PFSK-1 (cell line): ENCODE measurements around the gene HPCAL1.

Experiments
- FOXP2 ChIP-seq: optimal IDR thresholded peaks from 2 replicates; pipeline ENCODE3; 2011; ENCODE audit warnings: borderline replicate concordance, control low read depth, inconsistent platforms; ENCODE audit not compliant: insufficient read depth; ENCODE audit errors: extremely low read length, extremely low read depth
- POLR2AphosphoS5 ChIP-seq: IDR thresholded peaks from 2 replicates; pipeline ENCODE4 v1.6.1; 2012; ENCODE audit warnings: low read depth, mild to moderate bottlenecking, control low read depth, low read length, moderate library complexity
- SIN3A ChIP-seq: IDR thresholded peaks from 2 replicates; pipeline ENCODE4 v1.6.1; 2012; ENCODE audit warnings: mild to moderate bottlenecking, low read length, moderate library complexity, borderline replicate concordance; ENCODE audit not compliant: insufficient read depth
- TAF1 ChIP-seq: IDR thresholded peaks from 2 replicates; pipeline ENCODE4 v1.6.1; 2012; ENCODE audit warnings: low read length, control low read depth, borderline replicate concordance; ENCODE audit not compliant: insufficient read depth
- TF ChIP-seq, protein P1 (sequence below), 2 experiments: IDR thresholded peaks; 2 replicates each; pipeline versions ENCODE4 v1.6.1 to v1.8.0; 2011 to 2012; ENCODE audit warnings: low read depth in 2 of 2, low read length in 2 of 2, control low read depth in 1 of 2, inconsistent platforms in 1 of 2, mild to moderate bottlenecking in 1 of 2, moderate library complexity in 1 of 2; ENCODE audit not compliant: insufficient read depth in 1 of 2

Gene HPCAL1

DNA sequence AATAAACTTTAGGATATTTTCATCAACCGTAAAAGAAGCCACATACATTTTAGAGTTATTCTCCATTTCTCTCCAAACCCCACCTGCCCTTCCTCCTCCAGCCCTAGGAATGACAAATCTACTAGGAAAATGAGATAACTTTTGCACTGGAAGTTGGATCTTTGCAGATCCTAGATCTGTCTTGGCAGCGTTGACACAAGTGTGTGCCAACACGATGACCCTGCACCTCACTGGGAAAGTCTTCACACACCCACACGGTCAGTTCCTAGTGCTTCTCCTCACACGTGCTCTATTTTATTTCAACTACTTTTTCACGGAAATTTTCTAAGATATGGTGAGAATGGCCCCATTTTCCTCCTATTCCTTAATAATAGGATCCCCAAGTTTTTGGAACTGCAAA is 14.1 kb upstream of the HPCAL1 start:
- TF ChIP-seq POLR2AphosphoS5 (no peak), FOXP2 (no peak), SIN3A (no peak), TAF1 (no peak)
- TF ChIP-seq, protein P1, sequence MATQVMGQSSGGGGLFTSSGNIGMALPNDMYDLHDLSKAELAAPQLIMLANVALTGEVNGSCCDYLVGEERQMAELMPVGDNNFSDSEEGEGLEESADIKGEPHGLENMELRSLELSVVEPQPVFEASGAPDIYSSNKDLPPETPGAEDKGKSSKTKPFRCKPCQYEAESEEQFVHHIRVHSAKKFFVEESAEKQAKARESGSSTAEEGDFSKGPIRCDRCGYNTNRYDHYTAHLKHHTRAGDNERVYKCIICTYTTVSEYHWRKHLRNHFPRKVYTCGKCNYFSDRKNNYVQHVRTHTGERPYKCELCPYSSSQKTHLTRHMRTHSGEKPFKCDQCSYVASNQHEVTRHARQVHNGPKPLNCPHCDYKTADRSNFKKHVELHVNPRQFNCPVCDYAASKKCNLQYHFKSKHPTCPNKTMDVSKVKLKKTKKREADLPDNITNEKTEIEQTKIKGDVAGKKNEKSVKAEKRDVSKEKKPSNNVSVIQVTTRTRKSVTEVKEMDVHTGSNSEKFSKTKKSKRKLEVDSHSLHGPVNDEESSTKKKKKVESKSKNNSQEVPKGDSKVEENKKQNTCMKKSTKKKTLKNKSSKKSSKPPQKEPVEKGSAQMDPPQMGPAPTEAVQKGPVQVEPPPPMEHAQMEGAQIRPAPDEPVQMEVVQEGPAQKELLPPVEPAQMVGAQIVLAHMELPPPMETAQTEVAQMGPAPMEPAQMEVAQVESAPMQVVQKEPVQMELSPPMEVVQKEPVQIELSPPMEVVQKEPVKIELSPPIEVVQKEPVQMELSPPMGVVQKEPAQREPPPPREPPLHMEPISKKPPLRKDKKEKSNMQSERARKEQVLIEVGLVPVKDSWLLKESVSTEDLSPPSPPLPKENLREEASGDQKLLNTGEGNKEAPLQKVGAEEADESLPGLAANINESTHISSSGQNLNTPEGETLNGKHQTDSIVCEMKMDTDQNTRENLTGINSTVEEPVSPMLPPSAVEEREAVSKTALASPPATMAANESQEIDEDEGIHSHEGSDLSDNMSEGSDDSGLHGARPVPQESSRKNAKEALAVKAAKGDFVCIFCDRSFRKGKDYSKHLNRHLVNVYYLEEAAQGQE (IDR thresholded peaks at IDR 0.05; ENCODE audit: insufficient read depth in 1 of 2, low read depth in 2 of 2, low read length in 2 of 2), result no peak

DNA sequence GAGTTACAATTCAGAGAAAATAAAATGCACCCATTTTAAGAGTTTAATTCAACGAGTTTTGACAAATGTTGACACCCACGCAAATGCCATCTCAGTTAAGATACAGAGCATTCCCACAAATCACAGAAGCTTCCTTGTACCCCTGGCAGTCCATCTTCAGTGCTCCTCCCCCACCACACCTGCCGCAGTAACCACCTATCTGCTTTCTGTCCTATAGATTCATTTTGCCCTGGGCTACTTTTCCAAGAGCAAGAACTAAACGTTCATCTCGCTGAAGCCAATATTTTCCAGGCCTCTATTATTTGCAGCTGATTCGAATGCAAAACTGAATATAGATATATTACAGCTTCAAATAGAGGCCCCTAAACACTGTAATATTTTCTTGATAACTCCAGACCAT is 13.4 kb upstream of the HPCAL1 start:
- no peak for TF ChIP-seq SIN3A
- no peak for TF ChIP-seq POLR2AphosphoS5
- no peak for TF ChIP-seq TAF1
- TF ChIP-seq, protein P1 (IDR thresholded peaks at IDR 0.05; ENCODE audit: insufficient read depth in 1 of 2, low read depth in 2 of 2, low read length in 2 of 2), result no peak
- TF ChIP-seq FOXP2, result no peak

DNA sequence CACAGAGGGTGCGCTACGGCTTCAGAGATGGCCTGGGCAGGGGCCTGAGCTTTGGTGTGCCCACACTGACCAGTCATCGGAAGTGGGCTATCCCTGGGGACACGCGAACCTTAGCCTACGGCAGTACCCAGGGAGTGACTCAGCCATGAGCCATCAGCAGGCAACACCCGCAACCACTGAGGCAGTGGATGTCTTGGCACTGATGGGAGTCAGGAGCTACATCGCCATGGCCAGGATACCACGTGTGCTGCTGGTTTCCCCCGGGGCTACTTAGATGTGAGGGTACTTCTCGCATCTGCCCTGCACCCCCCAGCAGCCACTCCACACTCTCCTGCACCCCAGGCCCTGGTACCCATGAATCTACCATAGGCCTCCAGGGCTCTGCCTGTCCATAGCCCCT is 12.8 kb upstream of the HPCAL1 start:
- TF ChIP-seq TAF1, result no peak
- no peak for TF ChIP-seq SIN3A
- no peak for TF ChIP-seq FOXP2
- TF ChIP-seq POLR2AphosphoS5, result no peak
- TF ChIP-seq, protein P1 (IDR thresholded peaks at IDR 0.05; ENCODE audit: insufficient read depth in 1 of 2, low read depth in 2 of 2, low read length in 2 of 2), result no peak

DNA sequence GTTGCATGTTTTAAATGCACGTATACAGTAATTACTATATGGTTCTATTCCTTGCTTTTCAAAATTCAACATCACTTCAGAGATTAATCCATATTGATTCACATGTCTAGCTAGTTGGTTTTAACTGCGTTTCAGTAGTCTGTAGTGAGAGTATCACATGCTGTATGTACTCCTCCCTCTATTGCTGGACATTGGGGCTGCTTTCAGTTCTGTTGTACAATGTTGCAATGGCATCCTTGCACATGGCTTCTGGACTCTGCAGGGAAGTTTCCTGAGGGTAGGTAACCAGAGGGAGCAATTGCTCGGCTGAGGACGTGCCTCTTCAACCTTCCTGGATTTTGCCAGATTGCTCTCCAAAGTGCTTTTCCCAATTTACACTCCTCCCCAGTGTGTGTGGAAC is 10.7 kb upstream of the HPCAL1 start:
- TF ChIP-seq POLR2AphosphoS5 (no peak), FOXP2 (no peak), TAF1 (no peak), SIN3A (no peak)
- TF ChIP-seq, protein P1 (IDR thresholded peaks at IDR 0.05; ENCODE audit: insufficient read depth in 1 of 2, low read depth in 2 of 2, low read length in 2 of 2), result no peak

DNA sequence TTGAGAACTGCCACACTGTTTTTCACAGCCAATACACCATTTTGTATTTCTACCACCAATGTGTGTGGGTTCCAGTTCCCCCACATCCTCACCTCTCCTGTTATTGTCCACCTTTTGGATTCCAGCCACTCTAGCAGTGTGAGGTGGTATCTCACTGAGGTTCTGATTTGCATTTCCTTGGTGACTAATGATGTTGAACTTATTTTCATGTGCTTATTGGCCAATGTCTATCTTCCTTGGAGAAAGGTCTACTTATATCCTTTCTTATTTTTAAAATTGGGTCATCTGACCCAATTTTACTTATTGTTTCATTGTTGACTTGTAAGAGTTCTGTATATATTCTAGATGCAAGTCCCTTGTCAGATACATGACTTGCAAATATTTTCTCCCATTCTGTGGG is 9.1 kb upstream of the HPCAL1 start:
- no peak for TF ChIP-seq SIN3A
- TF ChIP-seq, protein P1 (IDR thresholded peaks at IDR 0.05; ENCODE audit: insufficient read depth in 1 of 2, low read depth in 2 of 2, low read length in 2 of 2), result no peak
- TF ChIP-seq TAF1, result no peak
- TF ChIP-seq POLR2AphosphoS5, result no peak
- no peak for TF ChIP-seq FOXP2
